GM18508 (cell line): ENCODE measurements around the gene PAQR8.
"Not testable (repeated sequence)": the region's sequence is repeated elsewhere in the genome, so short reads cannot be mapped to it uniquely, and the experiment has no call there.

ENCODE experiments used
- ATAC-seq: cut with Tn5 transposase; IDR thresholded peaks from one replicate; pipeline ENCODE4 v1.9.1; 2021; ENCODE audit warnings: moderate number of reproducible peaks; ENCODE audit not compliant: insufficient read depth, unreplicated experiment

The PAQR8 gene

DNA sequence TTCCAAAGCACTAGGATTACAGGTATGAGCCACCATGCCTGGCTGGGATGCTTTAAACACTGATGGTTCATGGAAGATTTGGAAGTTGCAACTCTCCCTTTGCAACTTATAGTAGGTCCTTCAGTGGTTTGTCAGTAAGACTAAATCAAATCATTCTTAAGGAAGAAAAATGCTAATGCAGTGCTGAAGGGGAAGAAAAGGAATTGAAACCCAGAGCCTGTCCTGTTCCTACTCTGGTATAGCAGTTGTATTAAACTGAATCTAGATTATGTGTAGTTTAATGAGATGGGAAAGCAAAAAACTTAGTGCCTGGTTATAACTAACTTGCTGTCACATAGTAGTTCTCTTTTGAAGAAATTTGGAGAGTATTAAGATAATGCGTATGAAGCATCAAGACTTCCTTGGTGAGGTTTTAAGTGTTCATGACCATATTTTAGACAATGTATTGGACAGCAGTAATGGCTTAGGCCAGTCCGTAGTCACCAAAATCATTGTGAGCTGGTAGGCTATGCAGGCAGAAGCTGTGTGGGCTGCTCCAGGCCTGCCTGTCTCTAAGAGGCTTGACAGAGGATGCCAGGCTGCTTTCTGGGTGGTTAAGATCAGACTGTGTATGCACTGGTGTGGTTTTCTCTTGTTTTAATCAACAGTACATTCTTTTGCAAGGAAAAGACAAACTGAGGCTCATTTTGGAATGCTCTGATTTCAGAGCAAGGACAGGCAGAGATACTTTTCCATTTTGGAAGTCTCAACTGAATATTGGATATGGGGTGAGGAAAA is 14.0 kb downstream of the PAQR8 start:
- no peak for ATAC-seq

DNA sequence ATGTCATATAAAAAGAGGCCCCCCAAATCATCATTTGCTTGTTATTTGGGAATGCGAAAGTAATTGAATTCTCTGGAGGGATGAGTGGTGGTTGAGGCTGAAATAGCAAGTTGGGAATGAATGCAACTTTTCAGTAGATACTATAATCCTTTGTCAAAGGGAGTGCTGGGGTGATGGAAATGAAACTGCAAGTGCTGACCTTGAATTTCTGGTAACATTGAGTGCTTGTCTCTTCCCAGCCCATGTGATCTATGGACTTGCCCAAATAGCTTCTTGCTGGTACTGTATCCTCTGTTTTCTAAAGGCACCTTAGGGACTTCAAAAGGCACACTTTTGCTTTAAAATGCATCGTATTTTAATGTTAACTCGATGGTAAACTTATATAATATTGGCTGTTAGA is 14.8 kb downstream of the PAQR8 start:
- ATAC-seq = no peak

DNA sequence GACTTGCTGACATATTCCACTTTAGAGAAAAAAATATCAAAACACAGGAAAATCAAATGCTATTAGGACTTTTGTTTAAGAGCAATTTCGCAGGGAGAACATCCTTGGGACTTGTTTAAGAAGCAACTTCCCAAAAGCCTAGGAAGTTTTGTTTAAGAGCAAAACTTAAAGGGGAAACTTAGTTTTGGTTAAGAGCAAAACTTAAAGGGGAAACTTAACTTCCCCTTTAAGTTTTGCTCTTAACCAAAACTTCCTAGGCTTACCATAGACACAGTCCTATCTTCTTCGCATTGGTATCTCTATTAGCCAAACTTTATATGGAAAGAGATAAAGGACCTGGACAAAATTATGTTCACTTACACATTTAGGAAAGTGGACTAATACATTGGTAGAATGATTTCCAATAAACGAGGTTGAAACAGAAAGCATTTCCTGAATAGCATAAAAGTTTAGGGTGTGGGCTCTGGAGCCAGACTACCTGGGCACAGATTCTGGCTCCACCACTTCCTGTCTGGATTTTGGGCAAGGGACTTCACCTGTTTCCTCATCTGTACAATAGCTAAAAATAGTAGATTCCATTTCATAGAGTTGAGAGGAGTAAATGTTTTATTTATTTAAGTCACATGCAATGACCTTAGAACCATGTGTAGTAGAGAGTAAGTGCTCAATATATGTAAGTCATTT is 15.7 kb downstream of the PAQR8 start:
- no peak for ATAC-seq

DNA sequence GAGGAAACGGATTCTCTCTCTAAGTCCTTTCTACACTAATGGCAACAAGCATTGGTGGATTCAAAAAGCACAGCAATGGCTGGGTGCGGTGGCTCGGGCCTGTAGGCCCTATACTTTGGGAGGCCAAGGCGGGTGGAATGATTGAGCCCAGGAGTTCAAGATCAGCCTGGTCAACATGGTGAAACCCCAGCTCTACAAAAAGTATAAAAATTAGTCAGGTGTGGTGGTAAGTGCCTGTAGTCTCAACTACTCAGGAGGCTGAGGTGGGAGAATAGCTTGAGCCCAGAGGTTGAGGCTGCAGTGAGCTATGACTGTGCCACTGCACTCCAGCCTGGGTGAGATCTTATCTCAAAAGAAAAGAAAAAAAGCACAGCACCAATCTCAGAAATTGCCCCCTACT is 19.3 kb downstream of the PAQR8 start:
- ATAC-seq = no peak

DNA sequence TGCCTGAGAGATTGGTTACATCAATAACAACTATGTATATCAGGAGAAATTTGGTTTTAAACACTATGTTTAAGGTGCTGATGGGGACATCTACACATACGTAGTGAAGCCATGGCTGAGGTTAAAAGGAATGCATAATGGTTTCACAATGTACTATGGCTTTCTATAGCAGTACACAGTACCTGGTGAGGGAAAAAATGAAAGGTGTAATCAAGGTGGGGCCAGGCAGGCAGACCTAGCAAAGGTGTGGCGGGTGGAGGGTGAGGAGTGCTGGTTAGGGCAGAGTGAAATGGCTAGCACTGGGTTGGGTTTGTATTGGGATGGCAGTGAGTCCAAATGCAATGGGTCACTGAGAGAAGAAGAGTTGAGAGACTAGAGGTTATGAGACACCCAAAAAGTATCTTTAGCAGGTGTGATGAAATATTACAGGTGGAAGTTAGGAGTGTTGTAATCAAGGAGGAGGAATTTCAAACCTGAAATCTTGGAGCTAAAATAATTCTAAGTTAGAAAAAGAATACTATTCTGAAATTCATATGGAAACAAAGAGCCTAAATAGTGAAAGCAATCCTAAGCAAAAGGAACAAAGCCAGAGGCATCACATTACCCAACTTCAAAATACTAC is 22.3 kb downstream of the PAQR8 start:
- ATAC-seq = no peak

DNA sequence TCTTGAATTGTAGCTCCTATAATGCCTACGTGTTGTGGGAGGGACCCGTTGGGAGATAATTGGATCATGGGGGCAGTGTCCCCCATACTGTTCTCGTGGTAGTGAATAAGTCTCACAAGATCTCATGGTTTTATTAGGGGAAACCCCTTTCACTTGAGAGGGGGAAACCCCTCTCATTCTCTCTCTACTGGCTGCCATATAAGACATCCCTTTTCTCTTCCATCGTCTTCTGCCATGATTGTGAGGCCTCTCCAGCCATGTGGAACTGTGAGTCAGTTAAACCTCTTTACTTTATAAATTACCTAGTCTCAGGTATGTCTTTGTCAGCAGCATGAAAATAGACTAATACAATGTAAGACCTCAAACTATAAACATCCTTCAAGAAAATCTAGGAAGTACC is 23.1 kb downstream of the PAQR8 start:
- ATAC-seq = no peak

DNA sequence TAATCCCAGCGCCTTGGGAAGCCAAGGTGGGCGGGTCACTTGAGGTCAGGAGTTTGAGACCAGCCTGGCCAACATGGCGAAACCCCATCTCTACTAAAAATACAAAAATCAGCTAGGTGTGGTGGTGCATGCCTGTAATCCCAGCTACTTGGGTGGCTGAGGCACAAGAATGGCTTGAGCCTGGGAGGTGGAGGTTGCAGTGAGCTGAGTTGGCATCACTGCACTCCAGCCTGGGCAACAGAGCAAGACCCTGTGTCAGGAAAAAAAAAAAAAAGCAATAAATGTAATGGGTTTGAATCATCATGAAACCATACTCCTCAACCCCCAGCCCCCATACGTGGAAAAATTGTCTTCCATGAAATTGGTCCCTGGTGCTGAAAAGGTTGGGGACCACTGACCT is 26.2 kb downstream of the PAQR8 start:
- ATAC-seq = not testable (repeated sequence)

DNA sequence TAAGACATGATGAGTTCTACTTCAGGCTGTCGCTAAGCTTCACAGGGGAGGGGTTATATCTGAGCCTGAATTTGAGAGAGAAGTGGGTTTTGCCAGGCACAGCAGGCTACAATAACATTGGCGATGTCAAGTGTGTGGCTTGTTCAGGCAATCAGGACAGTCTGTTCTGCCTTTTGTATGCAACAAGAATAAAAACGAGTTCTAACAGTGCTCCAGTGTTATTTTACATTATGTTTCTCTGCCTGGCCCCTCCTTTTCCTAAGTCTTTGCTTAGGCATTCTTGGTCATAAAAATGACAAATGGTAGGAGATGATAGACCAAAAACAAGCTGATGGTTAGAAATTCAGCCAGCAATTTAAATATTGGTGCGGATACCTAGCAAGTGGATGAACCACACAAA is 26.8 kb downstream of the PAQR8 start:
- no peak for ATAC-seq

DNA sequence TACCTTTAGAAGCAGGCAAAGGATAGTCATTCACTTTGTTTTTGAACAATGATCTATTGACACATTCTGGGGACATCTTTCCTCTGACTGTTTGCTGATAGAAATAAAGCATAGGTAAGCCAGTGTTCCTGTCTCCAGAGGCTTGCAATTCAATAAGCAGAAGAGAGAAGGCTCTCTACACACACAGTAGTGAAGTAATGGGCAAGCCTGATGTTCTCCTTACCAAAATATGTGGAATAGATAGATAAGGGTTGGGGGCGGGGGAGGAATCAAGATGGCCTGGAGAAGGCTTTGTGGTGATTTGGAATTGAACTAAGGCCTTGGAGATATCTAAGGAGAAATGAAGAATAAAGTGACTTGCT is 27.3 kb downstream of the PAQR8 start:
- ATAC-seq = no peak

DNA sequence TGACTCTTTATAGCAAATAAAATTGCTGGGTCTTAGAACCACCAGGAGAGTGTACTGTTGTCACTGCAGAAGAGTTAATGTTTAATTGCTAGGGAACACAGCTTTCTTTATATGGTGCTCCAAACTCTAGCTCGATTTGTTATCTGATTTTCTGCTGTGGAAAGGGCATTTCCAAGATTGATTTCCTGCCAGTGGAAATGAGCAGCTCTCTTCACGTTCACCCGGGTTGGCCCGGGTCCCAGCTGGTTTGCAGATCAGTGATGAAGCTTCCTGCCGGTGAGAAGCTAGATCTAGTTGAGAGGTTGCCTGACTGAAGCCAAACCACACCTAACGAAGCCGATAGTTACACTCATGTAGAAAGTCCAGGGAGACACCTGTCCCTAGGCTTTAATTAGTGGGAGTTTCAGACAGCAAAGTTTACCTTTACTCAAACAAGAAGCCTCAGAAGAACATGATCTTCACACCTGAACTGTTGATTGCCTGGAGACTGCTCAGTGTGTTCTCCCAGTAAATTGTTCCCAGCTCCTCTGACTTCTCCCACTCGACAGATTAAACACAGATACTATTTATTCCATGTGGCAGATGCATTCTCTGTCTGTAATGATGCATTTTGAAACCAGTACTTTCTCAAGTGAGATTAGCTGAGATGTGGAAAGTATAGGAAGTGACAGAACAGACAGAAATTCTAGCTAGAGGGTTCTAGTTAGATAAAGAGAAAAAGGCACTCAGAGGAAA is 27.8 kb downstream of the PAQR8 start:
- ATAC-seq = peak; percentile 45

DNA sequence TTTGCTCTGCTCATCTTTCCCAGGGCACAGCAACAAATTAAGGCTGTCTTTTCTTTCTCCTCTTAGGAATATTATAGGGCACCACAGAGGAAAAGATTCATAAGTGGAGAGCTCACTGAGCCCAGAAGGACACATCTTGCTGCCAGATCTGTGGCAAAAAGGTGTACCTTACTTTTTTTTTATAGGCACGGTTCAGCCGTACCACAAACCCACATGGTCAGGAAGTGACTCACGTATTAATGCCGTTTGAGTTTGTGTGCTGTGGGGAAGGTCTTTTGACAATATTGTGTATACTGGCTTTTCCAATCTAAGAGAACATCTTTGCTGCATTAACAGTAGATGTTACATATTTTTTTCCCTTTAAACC is 28.4 kb downstream of the PAQR8 start:
- ATAC-seq = peak; percentile 44

DNA sequence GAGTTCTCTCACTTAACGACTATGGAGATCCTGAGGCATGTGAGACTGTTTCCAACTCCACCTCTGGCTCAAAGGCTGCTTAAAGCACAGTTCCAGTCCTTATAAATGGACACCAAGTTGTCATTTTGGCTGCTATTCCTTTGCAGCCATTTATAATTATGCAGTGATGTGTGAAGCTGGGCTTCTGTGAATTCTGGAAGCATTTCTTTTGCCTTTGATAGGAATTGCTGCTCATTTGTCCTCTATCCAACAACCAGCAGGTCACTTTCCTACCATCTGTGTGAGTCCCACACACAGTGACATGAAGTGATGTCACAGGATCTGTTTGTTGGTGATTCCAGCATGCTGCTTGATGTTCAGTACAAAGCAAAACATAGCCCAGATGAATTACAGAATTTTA is 29.6 kb downstream of the PAQR8 start:
- no peak for ATAC-seq

DNA sequence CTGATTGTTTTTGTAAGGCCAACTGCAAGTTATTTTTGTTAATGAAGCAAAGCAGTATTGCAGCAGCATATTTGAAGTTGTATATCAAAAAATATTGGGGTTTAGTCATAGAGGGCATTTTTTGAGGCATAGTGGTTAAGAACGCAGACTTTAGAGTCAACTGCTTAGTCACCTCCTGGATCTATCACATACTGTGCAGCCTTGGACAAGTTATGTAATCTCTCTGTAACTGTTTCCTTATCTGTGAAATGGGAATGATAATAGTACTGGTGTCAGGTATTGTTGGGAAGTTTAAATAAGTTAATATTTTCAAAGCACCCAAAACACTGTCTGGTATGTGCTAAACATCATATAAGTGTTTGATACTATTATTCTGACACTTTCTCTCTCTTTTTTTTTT is 31.0 kb downstream of the PAQR8 start:
- ATAC-seq = no peak

DNA sequence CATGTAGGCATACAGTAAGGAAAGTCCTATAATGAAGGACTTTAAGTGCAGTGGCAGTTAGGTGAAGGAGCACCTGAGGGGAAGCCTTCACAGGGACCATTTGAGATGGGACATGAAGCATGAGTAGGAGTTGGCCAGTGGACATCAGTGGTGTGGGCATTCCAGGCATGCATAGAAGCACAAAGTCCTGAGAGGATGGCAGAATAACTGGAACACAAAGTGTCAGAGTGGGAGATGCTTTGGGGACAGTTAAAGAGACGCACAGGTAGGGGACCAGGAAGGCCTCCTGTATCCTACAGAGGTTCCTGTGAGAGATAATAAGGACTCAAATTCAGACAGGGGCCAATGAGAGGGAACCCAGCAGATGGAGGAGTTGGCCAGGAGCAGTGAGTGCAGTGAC is 31.8 kb downstream of the PAQR8 start:
- ATAC-seq = no peak

DNA sequence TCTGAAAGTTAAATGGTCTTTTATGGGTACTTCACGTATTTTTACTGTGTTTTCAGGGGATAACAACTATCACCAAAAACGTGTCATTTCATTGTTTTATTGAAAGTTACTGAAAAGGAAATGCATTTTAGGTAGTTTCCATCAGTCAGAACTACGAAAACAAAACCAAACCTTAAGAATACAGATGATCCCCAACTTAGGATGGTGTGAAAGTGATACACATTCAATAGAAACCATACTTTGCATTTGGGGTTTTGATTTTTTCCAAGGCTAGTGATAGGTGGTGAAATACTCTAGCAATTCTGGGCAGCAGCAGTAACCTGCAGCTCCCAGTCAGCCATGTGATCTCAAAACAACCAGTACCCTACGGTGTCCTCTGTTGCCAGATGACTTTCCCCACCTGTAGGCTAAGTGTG is 32.3 kb downstream of the PAQR8 start:
- ATAC-seq = peak; percentile 43

DNA sequence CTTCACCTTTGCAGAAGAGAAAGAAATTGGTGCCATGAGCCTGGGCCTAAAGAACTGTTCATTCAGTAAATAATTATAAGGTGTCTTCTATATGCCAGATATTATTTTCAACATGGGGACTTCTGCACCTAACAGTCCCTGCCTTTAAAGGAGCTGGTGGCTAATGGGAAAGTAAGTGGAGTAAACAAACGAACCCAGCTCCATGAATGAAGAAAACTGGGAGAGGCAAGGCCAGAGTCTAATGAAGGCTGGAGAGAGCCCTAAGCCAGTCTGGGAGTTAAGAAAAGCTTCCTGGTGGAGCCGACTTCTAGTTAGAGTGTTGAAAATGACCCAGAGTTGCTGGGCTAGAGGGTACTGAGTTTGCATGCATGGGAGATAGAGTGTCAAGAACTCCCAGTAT is 34.0 kb downstream of the PAQR8 start:
- no peak for ATAC-seq

DNA sequence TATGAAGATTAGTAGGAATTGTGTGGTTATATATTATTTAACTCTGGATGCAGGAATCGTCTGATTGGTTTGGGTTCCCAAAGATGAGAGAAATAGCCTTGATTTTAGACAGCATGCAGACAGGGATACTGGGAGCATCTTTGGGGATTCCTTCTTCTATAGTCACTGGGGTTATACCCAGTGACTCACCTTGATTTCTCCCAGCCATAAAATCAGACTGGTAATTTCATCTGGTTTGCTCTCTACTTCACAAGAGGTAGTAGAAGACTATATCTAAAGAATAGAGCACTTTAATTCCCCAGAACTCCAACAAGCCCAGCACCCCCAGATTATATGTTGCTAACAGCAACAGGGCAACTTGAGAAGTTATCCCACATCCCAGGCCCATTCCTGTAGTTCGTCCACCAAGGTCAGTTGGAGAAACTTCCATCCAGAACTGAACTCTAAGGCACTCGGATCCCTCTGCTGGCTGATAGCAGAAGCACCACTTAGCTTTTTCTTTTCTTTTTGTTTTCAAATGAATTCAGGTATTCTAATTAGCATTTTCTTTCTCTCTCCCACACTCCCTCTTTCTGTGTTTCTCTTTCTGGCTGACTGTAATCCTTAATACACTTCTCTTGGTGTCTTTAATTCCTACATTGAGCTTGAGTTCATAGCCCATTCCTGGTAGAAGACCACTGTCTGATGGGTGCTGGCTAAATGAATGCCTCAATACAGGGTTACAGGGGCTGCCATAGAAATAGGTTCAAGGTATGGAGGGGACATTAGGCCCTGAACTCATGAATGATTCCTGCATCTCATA is 37.8 kb downstream of the PAQR8 start:
- ATAC-seq = no peak

DNA sequence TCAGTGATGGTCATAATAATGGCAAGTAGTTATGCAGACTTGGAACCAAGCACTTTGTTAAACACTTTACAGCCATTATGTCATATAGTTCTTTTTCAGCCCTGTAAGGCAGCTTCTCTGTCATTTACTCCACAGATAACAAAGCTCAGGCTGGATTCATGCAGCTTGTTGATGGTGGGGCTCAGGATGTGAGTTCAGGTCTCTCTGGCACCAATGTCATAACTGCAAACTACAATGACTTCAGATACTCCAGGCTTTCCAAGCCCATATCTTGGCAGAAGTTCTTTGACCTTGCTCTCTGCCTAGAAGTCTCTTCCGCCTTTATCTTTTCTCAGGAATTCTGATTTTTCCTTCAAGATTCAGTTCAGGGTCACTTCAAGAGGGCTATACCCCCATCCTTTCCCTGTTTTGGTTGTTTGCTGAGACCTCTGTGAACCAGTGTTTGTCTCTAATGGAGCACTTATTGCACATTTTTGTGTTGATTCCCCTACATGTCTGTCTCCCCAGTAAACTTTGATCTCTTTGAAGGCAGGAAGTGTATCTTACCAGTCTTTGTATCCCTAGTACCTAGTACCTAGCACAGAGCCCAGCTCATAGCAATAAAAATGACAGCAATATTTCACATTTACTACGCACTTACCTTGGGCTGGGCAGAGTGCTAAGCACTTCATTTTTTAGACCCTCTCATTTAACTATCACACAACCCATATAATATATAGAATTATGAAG is 38.5 kb downstream of the PAQR8 start:
- no peak for ATAC-seq

DNA sequence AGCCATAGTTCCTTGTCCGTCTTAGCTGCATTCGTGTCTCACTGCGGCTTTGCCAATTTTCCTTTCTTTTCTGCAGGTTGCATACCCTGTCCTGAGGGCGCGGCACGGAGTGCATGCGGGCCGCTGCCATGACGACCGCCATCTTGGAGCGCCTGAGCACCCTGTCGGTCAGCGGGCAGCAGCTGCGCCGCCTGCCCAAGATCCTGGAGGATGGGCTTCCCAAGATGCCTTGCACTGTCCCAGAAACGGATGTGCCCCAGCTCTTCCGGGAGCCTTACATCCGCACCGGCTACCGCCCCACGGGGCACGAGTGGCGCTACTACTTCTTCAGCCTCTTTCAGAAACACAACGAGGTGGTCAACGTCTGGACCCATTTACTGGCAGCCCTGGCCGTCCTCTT is 41.1 kb downstream of the PAQR8 start:
- ATAC-seq = no peak

DNA sequence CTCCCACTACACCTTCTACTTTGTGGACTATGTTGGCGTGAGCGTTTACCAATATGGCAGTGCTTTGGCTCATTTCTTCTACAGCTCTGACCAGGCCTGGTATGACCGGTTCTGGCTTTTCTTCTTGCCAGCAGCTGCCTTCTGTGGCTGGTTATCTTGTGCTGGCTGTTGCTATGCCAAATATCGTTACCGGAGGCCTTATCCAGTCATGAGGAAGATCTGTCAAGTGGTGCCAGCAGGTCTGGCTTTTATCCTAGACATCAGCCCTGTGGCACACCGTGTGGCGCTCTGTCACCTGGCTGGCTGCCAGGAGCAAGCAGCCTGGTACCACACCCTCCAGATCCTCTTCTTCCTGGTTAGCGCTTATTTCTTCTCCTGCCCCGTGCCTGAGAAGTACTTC is 41.7 kb downstream of the PAQR8 start:
- ATAC-seq = no peak
